Measurements from ENCODE around the gene HMCN1. TPM values are rescaled to one million over a fixed set of nuclear protein-coding genes. Genes with fewer than 3 reads are reported as not detected.

The HMCN1 gene
- total RNA-seq, 4 donors from 2014 or later: 53.0 to 87.9 (median 76.8) TPM

GRCh38 chr1:186112280-186112679, 378.1 kb downstream of the HMCN1 start:
- H3K4me1 ChIP-seq: no peaks in the 10 kb centered on the region
- WGBS: 90% methylated on average over 2 of the region's 2 CpGs
- H3K27ac ChIP-seq (replicated peaks in 1 of 4): no peak overlapping the region
- H3K36me3 ChIP-seq: peaks cover 0 to 50% (median 11%) of the 10 kb centered on the region in 4 donors
- H3K27me3 ChIP-seq: no peaks in the 10 kb centered on the region
- no peaks in the 10 kb centered on the region for H3K9me3 ChIP-seq
- DNase-seq (ENCODE audit: extremely low spot score): no peak
- intact Hi-C loops (cut with DNase I): no loop called here
- H3K4me3 ChIP-seq: no peak overlapping the region
- no peak for TF ChIP-seq CTCF (IDR thresholded peaks at IDR 0.05)
- no peak for TF ChIP-seq EP300 (IDR thresholded peaks at IDR 0.05)
- TF ChIP-seq POLR2A (IDR thresholded peaks at IDR 0.05; ENCODE audit: low read depth): no peak
- TF ChIP-seq POLR2AphosphoS5 (IDR thresholded peaks at IDR 0.05): no peak

- H3K36me3 ChIP-seq: peaks cover 0 to 46% (median 9%) of the 10 kb centered on the region in 4 donors
- TF ChIP-seq EP300 (IDR thresholded peaks at IDR 0.05) (no peak), POLR2A (IDR thresholded peaks at IDR 0.05; ENCODE audit: low read depth) (no peak), POLR2AphosphoS5 (IDR thresholded peaks at IDR 0.05) (no peak), CTCF (IDR thresholded peaks at IDR 0.05) (no peak)
- no peaks in the 10 kb centered on the region for H3K27me3 ChIP-seq
- H3K9me3 ChIP-seq: no peaks in the 10 kb centered on the region
- intact Hi-C loops (cut with DNase I): no loop called here
- no peaks in the 10 kb centered on the region for H3K4me1 ChIP-seq
- H3K4me3 ChIP-seq: no peak overlapping the region
- no peak overlapping the region for H3K27ac ChIP-seq (replicated peaks in 1 of 4)
- no peak for DNase-seq (ENCODE audit: extremely low spot score)
Measured at GRCh38 chr1:186113461-186113860, 379.3 kb downstream of the HMCN1 start.

- intact Hi-C loops (cut with DNase I): no loop called here
- DNase-seq (ENCODE audit: extremely low spot score): no peak
- Histone ChIP-seq H3K4me1 (no peaks in the 10 kb centered on the region), H3K9me3 (no peaks in the 10 kb centered on the region), H3K4me3 (no peak overlapping the region), H3K36me3 (peaks cover 6 to 50% (median 13%) of the 10 kb centered on the region in 4 donors), H3K27me3 (no peaks in the 10 kb centered on the region), H3K27ac (replicated peaks in 1 of 4) (no peak overlapping the region)
- 88% methylated on average over 1 of the region's 1 CpG for WGBS
- TF ChIP-seq POLR2AphosphoS5 (IDR thresholded peaks at IDR 0.05) (no peak), CTCF (IDR thresholded peaks at IDR 0.05) (no peak), POLR2A (IDR thresholded peaks at IDR 0.05; ENCODE audit: low read depth) (no peak), EP300 (IDR thresholded peaks at IDR 0.05) (no peak)
Measured at GRCh38 chr1:186118724-186119123, 384.5 kb downstream of the HMCN1 start.

- Histone ChIP-seq H3K4me1 (no peaks in the 10 kb centered on the region), H3K36me3 (peaks cover 6 to 22% (median 8%) of the 10 kb centered on the region in 4 donors), H3K4me3 (no peak overlapping the region), H3K9me3 (no peaks in the 10 kb centered on the region), H3K27ac (replicated peaks in 1 of 4) (no peak overlapping the region), H3K27me3 (no peaks in the 10 kb centered on the region)
- intact Hi-C loops (cut with DNase I): no loop called here
- TF ChIP-seq POLR2A (IDR thresholded peaks at IDR 0.05; ENCODE audit: low read depth): no peak
- 94% methylated on average over 9 of the region's 9 CpGs for WGBS
- no peak for DNase-seq (ENCODE audit: extremely low spot score)
Measured at GRCh38 chr1:186122837-186123236, 388.6 kb downstream of the HMCN1 start.

- 91% methylated on average over 4 of the region's 4 CpGs for WGBS
- H3K4me1 ChIP-seq: no peaks in the 10 kb centered on the region
- intact Hi-C loops (cut with DNase I): no loop called here
Measured at GRCh38 chr1:186125035-186125434, 390.8 kb downstream of the HMCN1 start.

More at GRCh38 chr1:186125035-186125434, 390.8 kb downstream of the HMCN1 start:
- H3K27me3 ChIP-seq: no peaks in the 10 kb centered on the region
- no peak for DNase-seq (ENCODE audit: extremely low spot score)
- TF ChIP-seq EP300 (IDR thresholded peaks at IDR 0.05) (no peak), CTCF (IDR thresholded peaks at IDR 0.05) (no peak), POLR2A (IDR thresholded peaks at IDR 0.05; ENCODE audit: low read depth) (no peak), POLR2AphosphoS5 (IDR thresholded peaks at IDR 0.05) (no peak)
- no peaks in the 10 kb centered on the region for H3K9me3 ChIP-seq
- no peak overlapping the region for H3K27ac ChIP-seq (replicated peaks in 1 of 4)
- peaks cover 2 to 10% (median 6%) of the 10 kb centered on the region in 4 donors for H3K36me3 ChIP-seq
- H3K4me3 ChIP-seq: no peak overlapping the region

Measured in esophagus muscularis mucosa (tissue), 4 donors.